Muscle layer of duodenum (tissue), 2 donors: Measurements from ENCODE around the gene NOTCH2.

Experiments used
- H3K27ac ChIP-seq: one replicate; pipeline ENCODE4 v1.7.0; 2013; ENCODE audit warnings: mild to moderate bottlenecking, low read length
- H3K27me3 ChIP-seq: one replicate; pipeline ENCODE4 v1.7.0; 2013; ENCODE audit warnings: low read depth, mild to moderate bottlenecking, control low read depth, low read length
- H3K36me3 ChIP-seq, 2 donors: one replicate each; pipeline ENCODE4 v1.7.0; 2013; ENCODE audit warnings: low read length in 2 of 2, control low read depth in 1 of 2, mild to moderate bottlenecking in 1 of 2; ENCODE audit not compliant: insufficient read depth in 2 of 2, control insufficient read depth in 1 of 2
- H3K4me1 ChIP-seq, 2 donors: one replicate each; pipeline ENCODE4 v1.7.0; 2013; ENCODE audit warnings: low read length in 2 of 2, mild to moderate bottlenecking in 2 of 2, control low read depth in 1 of 2, moderate library complexity in 1 of 2; ENCODE audit not compliant: insufficient read depth in 2 of 2, control insufficient read depth in 1 of 2
- H3K4me3 ChIP-seq, 2 donors: one replicate each; pipeline ENCODE4 v1.7.0; 2013; ENCODE audit warnings: low read length in 2 of 2, low read depth in 1 of 2, mild to moderate bottlenecking in 1 of 2
- H3K9me3 ChIP-seq, 2 donors: one replicate each; pipeline ENCODE4 v1.7.0; 2013; ENCODE audit warnings: low read length in 2 of 2, control low read depth in 1 of 2, mild to moderate bottlenecking in 1 of 2; ENCODE audit not compliant: control insufficient read depth in 1 of 2
- donor health status: healthy.

NOTCH2 gene

DNA sequence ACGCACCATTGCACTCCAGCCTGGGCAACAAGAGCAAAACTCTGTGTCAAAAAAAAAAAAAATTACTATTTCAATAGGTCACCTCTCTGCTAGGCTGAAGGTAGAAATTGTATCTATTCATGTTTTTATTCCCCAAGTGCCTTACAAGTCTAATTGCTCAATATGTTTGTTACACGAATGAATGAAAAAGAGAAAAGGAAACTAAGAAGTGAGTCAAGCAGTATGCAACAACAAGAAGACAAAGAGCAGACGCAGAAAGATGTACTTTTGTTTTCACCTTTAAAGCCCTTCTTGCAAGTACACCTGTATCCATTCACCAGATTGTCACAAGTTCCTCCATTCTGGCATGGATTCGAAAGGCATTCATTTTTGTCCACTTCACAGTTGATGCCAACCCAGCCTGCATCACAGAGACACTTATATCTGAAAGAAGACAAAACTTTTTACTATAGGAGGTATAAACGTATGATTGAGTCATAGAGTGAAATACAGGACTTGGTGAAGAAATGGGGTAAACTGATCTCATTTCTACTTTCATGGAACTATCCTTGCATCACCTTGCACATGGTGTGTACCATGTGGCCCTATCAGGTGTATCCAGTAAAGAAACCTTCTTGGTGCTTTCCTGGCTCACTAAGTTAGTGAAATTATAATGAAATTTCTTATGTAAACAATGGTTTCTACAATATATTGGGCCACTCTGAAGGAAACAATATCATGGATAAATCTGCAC lies 116.0 kb downstream of the NOTCH2 start:
- no peak overlapping the region for H3K27ac ChIP-seq
- H3K4me3 ChIP-seq: no peak overlapping the region
- H3K9me3 ChIP-seq: no peaks in the 10 kb centered on the region
- H3K27me3 ChIP-seq: no peaks in the 10 kb centered on the region
- peaks cover 0 to 2% of the 10 kb centered on the region in 2 donors for H3K4me1 ChIP-seq
- H3K36me3 ChIP-seq: peaks cover 36 to 60% of the 10 kb centered on the region in 2 donors

DNA sequence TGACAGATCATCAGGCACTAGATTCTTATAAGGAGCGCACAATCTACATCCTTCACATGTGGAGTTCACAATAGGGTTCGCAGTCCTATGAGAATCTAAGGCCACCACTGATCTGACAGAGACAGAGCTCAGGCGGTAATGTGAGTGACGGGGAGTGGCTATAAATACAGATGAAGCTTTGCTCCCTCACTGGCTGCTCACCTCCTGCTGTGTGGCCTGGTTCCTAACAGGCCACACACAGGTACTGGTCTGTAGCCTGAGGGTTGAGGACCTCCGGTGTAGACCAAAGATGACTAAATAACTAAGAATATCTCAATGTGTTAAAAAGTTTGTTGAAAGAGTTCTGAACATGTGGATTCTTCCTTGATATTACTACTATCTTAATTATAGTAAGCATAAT lies 117.0 kb downstream of the NOTCH2 start:
- Histone ChIP-seq H3K27me3 (no peaks in the 10 kb centered on the region), H3K27ac (no peak overlapping the region), H3K9me3 (no peaks in the 10 kb centered on the region), H3K36me3 (peaks cover 44 to 61% of the 10 kb centered on the region in 2 donors), H3K4me1 (peaks cover 0 to 5% of the 10 kb centered on the region in 2 donors), H3K4me3 (no peak overlapping the region)

DNA sequence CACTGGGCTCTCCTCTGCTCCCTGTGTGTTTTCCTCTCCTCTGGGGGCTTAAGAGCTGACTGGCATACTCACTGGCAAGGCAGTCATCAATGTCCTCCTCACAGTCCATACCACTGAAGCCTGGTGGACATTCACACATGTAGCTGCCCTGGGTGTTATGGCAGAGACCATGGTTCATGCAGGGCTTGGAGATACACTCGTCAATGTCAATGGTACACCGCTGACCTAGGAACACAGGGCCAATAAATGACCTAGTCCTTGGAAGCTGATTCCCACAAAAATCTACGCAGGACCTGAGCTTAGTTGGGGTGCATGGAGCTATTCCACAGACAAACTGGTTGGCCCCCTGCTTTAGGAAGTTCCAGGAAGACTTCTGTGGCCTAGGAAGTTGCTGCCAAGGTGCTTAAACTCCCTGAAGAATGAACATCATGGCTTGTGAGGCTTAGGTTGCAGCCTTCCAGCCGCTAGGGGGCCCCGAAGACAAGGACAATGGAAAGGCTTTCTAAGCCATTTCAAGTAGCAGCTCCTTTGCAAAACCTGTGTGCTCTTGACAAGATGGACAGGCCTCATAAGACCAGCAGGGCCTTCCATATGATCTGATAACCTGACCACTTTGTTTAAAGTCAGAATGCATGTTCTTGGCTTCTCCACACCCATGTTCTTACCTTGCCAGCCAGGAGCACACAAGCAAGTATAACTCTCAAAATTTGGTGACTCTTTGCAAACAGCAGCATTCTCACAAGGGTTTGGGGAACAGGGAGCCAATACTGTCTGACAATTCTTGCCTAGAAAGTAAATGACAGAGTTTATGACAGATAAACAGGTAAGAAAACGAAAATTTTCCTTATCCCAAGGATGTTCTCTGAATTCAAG lies 120.9 kb downstream of the NOTCH2 start:
- Histone ChIP-seq H3K27ac (no peak overlapping the region), H3K4me1 (peaks cover 0 to 5% of the 10 kb centered on the region in 2 donors), H3K36me3 (peaks cover 37 to 40% of the 10 kb centered on the region in 2 donors), H3K27me3 (no peaks in the 10 kb centered on the region), H3K9me3 (no peaks in the 10 kb centered on the region), H3K4me3 (no peak overlapping the region)

DNA sequence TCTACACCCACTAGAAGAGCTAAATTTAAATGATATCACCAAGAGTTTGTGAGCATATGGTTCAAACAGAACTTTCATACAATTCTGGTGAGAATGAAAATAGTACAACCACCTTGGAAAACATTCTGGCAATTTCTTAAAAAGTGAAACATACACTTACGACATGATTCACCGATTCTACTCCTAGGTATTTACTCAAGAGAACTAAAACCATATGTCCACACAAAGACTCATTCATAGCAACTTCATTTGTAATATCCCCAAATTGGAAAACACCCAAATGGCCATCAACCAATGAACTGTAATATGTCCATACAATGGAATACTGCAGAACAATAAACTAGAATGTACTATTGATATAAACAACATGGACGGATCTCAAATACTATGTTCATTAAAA lies 122.0 kb downstream of the NOTCH2 start:
- Histone ChIP-seq H3K27me3 (no peaks in the 10 kb centered on the region), H3K36me3 (peaks cover 30 to 35% of the 10 kb centered on the region in 2 donors), H3K27ac (peak overlapping the region; percentile 30), H3K4me3 (no peak overlapping the region), H3K4me1 (peaks cover 0 to 5% of the 10 kb centered on the region in 2 donors), H3K9me3 (no peaks in the 10 kb centered on the region)

DNA sequence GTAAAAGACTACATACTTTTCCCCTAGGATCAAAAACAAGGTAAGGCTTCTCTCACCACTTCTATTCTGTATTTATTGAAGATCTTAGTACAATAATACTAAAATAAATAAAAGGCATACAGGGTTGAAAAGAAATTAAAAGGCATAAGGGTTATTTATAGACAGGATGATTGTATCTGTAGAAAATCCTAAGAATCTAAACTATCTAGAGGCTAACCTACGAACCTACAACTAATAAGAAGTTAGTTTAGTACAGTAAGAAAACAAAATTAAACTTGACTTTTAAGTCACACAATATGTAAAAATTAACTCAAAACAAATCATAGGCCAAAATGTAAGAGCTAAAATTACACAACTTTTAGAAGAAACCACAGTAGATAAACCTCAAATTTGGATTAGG lies 122.7 kb downstream of the NOTCH2 start:
- H3K36me3 ChIP-seq: peaks cover 27 to 28% of the 10 kb centered on the region in 2 donors
- no peaks in the 10 kb centered on the region for H3K27me3 ChIP-seq
- no peak overlapping the region for H3K4me3 ChIP-seq
- H3K4me1 ChIP-seq: peaks cover 0 to 5% of the 10 kb centered on the region in 2 donors
- peak overlapping the region; percentile 30 for H3K27ac ChIP-seq
- H3K9me3 ChIP-seq: no peaks in the 10 kb centered on the region

DNA sequence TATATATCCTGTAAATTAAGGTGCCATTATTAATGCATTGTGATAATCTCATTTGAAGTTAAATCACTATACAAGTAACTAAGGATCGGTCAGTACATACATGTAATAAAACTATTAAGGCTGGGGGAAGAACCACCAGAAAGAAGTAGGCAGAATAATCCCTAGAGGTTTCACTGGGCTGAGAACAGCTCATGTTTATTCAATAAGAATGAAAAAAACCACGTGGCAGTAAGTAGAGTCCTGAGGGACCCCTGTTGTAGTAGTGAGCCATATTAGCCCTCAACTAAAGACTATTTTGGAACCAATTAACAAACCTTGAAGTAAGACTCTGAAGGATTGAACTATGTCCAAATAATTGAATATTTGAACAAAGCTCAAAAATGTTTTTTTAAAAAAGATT lies 126.2 kb downstream of the NOTCH2 start:
- H3K27me3 ChIP-seq: no peaks in the 10 kb centered on the region
- H3K27ac ChIP-seq: no peak overlapping the region
- H3K36me3 ChIP-seq: peaks cover 23 to 35% of the 10 kb centered on the region in 2 donors
- peaks cover 0 to under 1% of the 10 kb centered on the region in 2 donors for H3K4me1 ChIP-seq
- no peaks in the 10 kb centered on the region for H3K9me3 ChIP-seq
- no peak overlapping the region for H3K4me3 ChIP-seq

DNA sequence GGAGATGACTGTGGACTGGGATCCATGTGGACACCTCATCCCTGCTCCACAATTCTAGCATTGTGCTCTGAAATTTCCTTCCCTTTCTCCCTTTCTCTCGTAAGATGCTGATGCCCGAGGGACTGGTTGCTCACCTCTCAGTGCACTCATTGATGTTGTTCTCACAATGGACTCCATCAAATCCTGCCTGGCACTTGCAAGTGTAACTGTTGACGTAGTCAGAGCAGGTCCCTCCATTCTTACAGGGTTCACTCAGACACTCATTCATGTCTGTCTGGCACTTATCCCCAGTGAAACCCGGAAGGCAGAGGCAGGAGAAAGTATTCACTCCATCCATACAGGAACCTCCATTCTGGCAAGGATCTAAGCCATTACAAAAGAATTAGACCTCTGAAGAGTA lies 128.1 kb downstream of the NOTCH2 start:
- Histone ChIP-seq H3K4me1 (no peaks in the 10 kb centered on the region), H3K36me3 (peaks cover 36 to 41% of the 10 kb centered on the region in 2 donors), H3K27ac (no peak overlapping the region), H3K9me3 (no peaks in the 10 kb centered on the region), H3K4me3 (no peak overlapping the region), H3K27me3 (no peaks in the 10 kb centered on the region)

DNA sequence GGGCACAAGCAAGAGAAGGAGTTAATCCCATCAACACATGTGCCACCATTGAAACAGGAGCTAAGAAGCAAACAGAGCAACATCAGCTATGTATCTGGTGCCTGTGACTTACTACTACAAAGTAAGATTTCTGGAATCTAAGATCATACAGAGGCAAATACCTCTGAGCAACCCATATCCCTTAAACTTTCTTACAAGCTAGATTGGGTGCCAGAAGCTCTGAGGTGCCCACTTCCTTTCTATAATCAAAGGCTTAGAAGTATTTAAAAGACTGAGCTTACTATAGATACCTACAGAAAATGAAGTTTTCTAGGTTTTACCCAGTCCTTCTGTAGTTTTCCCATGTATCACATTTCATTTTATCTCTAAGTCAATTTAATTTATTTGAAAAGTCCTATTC lies 128.8 kb downstream of the NOTCH2 start:
- no peaks in the 10 kb centered on the region for H3K4me1 ChIP-seq
- H3K9me3 ChIP-seq: no peaks in the 10 kb centered on the region
- no peaks in the 10 kb centered on the region for H3K27me3 ChIP-seq
- no peak overlapping the region for H3K27ac ChIP-seq
- H3K4me3 ChIP-seq: no peak overlapping the region
- H3K36me3 ChIP-seq: peaks cover 43 to 48% of the 10 kb centered on the region in 2 donors

DNA sequence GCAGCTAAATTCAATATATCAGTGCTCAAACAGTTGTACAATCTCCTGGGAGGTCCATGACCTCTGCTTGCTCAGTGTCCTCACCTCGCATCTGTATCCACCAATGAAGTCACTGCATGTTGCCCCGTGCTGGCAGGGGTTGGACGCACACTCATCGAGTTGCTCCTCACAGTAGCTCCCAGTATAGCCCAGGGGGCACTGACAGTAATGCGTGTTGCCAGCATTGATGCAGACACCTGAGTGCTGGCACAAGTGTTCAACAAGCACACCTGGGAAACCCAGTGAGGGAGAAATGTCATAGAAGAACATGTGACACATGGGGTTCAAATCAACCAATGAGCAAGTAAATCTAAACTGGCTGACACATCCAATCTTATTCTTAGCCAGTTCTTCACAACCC lies 132.3 kb downstream of the NOTCH2 start:
- Histone ChIP-seq H3K9me3 (peaks cover 9% of the 10 kb centered on the region in 2 donors), H3K4me1 (no peaks in the 10 kb centered on the region), H3K27me3 (no peaks in the 10 kb centered on the region), H3K4me3 (no peak overlapping the region), H3K36me3 (peaks cover 72 to 73% of the 10 kb centered on the region in 2 donors), H3K27ac (no peak overlapping the region)

DNA sequence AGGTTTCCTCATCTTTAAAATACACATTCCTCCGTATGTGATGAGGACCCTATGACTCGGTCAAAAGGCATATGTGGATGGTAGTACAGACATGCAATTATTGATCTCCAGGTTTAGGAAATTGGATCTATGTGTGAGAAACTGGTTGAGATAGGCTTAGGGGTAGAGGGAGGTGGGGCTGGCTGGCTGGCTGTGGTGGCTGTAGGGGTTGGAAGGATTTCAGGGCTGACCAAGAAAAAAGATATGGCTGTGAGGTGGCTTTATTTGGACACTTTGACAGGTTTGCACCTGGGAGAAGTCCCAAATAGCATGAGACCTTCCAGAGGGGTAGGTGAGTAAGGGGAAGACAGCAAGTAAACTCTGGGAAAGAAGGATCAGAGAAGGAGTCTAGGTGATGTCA lies 133.5 kb downstream of the NOTCH2 start:
- Histone ChIP-seq H3K36me3 (peaks cover 66 to 73% of the 10 kb centered on the region in 2 donors), H3K27me3 (no peaks in the 10 kb centered on the region), H3K27ac (no peak overlapping the region), H3K9me3 (peaks cover 9% of the 10 kb centered on the region in 2 donors), H3K4me1 (no peaks in the 10 kb centered on the region), H3K4me3 (no peak overlapping the region)

DNA sequence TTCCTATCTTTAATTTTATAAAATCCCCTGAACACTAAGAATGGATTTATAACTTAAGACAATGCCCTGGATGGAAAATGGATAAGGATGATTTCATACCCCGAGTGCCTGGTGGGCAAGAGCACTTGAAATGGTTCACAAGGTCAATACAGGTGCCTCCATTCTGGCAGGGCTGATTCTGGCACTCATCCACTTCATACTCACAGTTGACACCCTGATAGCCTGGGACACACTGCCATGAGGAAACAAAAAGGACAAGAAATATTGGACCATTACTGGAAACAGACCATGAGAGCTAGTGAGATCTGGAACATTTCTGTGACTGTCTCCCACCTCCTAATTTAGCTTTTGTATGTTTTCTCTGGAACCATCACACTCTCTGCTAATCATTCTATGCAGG lies 134.1 kb downstream of the NOTCH2 start:
- no peak overlapping the region for H3K27ac ChIP-seq

More for the DNA sequence above, 134.1 kb downstream of the NOTCH2 start:
- peaks cover 63 to 69% of the 10 kb centered on the region in 2 donors for H3K36me3 ChIP-seq
- no peaks in the 10 kb centered on the region for H3K4me1 ChIP-seq
- peaks cover 9% of the 10 kb centered on the region in 2 donors for H3K9me3 ChIP-seq
- no peak overlapping the region for H3K4me3 ChIP-seq
- H3K27me3 ChIP-seq: no peaks in the 10 kb centered on the region
